RCC 7860 (cell line): ENCODE data around the gene COL2A1.

ENCODE experiments used
- DNase-seq: peaks from one replicate; pipeline ENCODE4 v3.0.0-alpha.2; 2015; ENCODE audit warnings: low spot score
- FAIRE-seq: peaks from 2 replicates; lab custom pipeline; 2012; peaks lifted over from hg19 to GRCh38; lab: Jason Lieb, UNC

The COL2A1 gene

DNA sequence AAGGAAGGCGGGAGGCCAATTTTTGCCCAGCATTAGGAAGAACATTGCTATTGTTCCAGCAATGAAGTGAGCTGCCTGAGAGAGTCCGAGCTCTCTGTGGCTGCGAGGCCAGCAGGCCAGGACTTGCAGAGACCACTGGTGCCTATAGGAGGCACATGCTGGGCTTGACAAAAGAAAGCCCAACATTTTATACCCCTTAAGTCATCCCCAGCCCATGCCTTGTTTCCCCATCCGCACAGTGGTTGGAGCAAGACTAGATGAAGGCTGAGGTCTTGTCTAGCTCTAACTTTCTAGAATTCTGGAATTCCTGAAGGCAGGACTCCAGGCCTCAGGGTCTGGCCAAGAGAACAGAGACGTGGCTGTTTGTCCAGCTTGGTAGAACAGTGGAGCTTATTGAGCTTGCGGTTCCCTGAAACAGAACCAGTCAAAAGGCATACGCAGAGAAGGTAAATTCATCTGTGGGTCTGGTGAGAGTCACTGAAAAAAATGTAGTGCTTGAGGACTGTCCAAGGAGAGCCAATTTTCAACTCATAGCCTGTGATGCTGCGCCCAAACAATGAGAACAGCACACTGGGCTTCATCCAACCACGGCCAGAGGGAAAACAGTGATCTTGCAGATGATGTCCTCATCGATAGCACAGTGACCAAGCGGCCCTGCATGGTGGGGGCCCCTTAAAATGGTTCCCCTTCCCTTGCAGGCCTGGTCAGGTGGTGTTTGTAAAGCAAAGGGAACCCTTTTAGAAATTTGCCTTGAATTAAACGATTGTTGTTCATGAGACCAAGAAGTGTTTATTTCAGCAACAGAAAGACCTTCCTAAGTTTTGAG, 27.1 kb upstream of the COL2A1 start:
- FAIRE-seq (no peak), DNase-seq (no peak)

- FAIRE-seq (no peak), DNase-seq (no peak)
Observed at GRCh38 chr12:48030173-48030650, 25.9 kb upstream of the COL2A1 start.

DNA sequence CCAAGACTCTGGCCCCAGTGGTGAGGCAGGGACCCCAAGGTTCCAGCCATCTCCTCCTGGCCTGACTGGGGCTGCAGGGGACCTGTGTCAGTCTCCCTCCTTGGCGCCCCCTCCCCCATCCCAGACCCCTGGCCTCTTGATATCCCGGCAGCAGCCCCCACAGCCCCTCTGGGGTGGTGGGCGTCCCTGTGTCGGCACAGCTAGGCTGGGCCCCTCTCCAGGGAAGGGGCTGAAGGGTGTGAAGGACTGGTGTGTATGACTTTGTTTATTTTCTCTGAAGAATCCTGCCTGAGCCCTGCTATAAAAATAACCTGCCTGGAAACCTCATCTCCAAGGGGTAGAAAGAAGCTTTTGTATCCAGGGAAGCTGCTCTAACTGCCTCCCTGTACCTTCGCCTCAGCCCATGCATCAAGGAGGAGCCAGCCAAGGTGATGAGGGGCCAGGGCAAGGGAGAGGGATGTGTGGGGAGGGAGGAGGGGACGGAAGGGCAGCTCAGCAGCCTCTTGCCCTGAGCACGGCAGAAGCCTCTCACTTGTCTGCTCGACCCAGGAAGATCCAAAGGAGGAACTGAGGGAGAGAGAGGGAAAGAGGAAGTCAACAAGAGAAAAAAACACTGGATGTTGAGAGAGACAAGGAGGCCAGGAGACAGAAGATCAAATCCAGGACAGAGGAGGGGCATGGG, 25.4 kb upstream of the COL2A1 start:
- FAIRE-seq (no peak), DNase-seq (no peak)

GRCh38 chr12:48028541-48029431, 24.5 kb upstream of the COL2A1 start:
- FAIRE-seq, result no peak
- DNase-seq, result no peak

DNA sequence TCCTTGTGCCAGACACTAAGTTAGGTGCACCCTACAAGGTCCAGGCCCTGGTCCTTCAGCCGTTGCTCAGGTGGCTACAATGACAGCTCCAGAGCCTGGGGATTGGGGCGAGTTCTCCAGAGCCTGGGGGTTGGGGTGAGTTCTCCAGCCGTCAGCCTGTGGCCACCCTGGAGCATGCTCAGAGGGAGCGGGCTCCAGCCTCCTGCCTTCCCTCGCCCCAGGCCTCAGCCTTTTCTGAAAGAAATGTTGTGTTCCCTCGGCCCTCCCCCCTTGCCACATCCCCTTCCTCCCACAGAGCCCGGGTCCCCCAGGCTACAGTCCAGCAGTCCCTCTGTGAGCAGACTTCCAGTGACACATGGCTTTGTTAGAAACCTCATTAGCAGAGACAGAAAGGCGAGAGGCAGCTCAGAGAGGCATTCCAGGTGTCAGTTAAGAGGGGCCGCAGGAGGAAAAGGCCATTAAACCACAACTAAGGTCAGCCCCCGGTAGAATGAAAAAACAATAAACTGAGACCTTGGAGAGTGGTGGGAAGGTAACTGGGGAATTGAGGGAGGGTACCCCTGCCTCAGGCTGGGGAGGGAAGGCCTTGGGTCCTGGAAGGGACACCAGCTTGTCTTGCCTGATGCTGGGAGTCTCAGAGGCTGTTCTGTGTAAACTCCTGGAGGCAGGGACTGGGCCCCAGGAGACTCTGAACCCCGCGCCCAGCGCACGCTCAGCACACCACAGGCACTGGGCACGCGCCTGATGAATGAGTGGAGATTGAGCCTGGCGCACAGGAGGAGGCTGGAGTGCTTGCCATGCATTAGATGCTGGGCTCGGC, 23.1 kb upstream of the COL2A1 start:
- DNase-seq (no peak), FAIRE-seq (no peak)

GRCh38 chr12:48026060-48026827, 22.0 kb upstream of the COL2A1 start:
- FAIRE-seq (no peak), DNase-seq (no peak)

DNA sequence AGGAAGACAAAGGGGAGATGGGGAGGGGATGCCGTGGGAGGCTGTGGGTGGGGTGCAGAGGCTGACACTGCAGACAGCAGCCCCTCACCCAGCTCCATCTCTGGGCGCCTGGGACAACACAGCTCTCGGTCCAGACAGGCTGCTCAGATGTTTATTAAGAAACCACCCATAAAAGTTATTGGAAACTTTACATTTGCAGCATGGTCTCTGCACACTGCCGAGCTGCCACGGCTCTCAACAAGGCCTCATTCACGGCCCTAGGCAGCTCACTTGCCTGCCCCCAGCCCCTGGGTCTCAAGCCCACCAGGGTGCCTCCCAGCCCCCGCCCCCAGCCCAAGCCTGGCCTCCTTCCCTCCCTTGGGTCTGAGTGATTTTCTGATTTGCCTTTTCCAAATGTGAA, 21.0 kb upstream of the COL2A1 start:
- FAIRE-seq, result no peak

GRCh38 chr12:48024735-48025134, 20.5 kb upstream of the COL2A1 start:
- FAIRE-seq (no peak), DNase-seq (no peak)

More for the DNA sequence above, 21.0 kb upstream of the COL2A1 start:
- DNase-seq, result no peak

- DNase-seq (no peak), FAIRE-seq (no peak)
Observed at GRCh38 chr12:48023386-48023785, 19.1 kb upstream of the COL2A1 start.

DNA sequence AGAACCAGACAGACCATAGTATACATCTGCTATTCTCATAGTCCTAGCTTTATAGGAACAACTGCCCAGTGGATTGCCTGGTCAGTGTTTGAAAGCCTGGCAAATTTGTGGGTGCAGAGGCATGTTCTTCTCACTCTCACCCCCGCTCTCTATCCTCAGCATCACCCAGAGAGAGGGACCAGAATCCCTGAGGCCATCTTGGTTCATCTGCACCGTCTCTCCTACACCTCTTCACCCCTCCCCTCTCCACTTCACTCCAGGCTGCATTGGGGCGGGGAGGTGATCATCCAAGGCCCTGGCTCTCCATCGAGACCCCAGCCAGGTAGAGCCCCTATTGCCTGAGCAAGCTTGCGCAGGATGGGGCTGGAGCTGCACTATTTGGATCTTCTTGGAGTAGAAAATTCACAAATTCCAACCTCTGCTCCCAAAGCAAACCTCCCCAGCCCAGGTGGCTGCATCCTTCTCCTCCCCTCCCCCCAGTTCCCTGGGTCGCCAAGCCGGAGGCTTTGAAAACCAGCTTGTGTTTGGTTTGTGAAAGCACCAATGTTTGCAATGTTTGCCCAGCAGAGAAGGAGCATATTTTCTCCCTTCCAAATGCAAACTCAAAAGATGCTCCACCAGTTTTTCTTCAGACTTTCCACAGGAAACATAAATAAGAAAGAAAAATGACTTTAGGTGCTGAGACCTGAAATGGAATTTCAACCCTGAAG, 18.6 kb upstream of the COL2A1 start:
- no peak for DNase-seq

GRCh38 chr12:48022180-48022521, 17.9 kb upstream of the COL2A1 start:
- DNase-seq (no peak), FAIRE-seq (no peak)

More for the DNA sequence above, 18.6 kb upstream of the COL2A1 start:
- no peak for FAIRE-seq

GRCh38 chr12:48021485-48022179, 17.4 kb upstream of the COL2A1 start:
- DNase-seq (no peak), FAIRE-seq (no peak)

- FAIRE-seq, result no peak
- DNase-seq, result no peak
Observed at GRCh38 chr12:48019639-48020265, 15.5 kb upstream of the COL2A1 start.

GRCh38 chr12:48018618-48018995, 14.3 kb upstream of the COL2A1 start:
- FAIRE-seq (no peak), DNase-seq (no peak)

DNA sequence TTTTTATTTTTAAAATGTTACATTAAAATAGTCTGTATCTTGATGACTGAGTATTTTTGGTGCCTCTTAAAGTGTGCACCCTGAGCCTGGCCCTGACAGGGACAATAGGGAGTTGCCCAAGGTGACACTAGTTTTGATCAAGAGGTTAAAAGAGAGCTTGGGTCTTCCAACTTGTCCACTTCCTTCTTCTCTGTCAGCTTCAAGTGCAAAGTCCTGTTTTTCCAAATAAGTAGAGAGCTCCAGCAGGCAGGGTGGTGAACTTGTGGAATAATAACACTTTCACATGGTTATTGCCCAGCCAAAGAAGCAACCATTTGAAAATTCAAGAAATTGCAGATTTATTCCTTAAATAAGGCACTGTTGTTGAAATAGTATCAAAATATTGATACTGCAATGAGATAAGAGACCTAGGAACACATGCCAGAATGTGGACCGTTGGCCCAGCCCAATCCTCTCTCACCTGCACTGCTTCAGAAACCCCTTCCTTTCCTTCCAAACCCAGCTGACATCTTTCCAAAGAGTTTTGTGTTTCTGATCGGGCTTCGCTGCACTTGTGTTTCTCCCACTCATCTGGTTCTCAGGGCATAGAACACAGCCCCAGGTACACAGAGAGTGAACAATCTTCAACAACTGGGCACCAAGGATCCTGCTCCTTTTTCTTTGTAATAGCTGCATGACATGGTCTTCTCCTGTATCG, 13.8 kb upstream of the COL2A1 start:
- DNase-seq, result no peak
- no peak for FAIRE-seq

DNA sequence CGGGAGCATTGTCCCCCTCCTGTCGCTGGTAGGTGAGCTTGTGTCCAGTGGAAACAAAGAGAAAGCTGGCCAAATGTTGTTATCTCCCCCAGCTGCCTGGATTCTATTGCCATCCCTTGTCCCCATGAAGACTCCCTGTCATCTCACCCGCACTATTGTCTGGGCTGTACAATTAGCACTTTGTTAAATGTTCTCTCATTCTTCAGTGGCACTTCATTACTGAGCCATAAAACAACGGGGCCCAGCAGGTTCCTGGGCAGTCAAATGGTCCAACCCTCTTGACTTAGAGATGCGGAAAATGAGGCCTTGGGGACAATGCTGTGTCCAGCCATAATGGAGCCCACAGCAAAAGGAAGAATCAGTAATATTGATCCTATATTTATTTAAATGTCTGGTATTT, 13.2 kb upstream of the COL2A1 start:
- DNase-seq (no peak), FAIRE-seq (no peak)

DNA sequence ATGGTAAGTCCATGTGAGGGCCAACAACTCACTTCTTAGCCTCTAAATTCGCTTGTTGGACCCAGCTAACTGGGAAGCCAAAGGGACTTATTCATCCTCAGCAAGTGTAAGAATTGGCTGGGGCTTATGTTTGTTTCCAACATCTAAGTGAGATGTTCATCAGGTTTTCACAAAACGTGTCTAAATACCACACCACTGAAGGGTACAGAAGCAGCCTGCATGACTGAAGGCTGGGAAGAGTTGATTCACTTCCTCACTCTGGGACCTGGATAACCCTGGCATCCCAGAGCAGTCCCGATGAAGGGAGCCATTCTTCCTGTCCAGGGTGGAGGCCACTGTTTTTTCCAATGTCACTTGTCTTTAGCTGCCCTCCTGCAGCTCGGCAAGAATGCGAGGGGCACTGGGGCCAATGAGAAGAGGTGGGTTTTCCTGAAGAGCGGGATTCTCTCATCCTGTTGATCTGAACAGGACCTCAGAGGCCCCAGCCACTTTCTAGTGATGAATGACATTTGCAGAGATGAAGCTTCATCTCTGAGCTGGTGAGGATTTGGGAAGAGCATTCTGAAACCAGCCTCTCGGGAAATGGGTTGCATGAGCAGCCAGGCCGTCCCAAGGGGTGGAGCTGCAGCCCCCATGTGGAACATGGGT, 12.2 kb upstream of the COL2A1 start:
- DNase-seq, result no peak
- no peak for FAIRE-seq
